ENCODE measurements around the gene PLEKHM2. TPM values are rescaled to one million over a fixed set of nuclear protein-coding genes. Genes with fewer than 3 reads are reported as not detected.

Gene PLEKHM2
- total and polyA plus RNA-seq, 2 experiments from 2014 or later, result 31.8 to 43.1 TPM

DNA sequence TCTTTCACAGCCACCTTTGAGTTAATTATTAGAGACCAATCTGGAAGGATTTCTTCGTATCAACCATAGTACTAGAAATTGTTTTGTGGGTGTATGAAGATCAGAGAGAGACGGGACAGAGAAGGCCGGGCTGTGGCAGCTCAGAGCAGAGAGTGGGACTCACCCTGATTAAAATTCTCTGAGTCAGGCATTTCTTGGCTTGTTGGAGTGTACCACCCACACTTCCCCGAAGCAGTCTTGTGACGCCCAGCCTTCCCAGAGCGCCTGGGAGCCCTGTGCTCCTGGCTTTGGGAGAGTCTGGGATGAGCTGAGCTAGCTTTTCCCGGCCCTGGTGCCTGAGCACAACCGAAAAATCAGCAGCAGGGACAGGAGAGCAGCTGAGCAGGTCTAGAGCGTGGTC, 19.4 kb downstream of the PLEKHM2 start:
- 47% methylated on average over 9 of the region's 9 CpGs for WGBS (ENCODE audit: low lambda C conversion rate, missing lambda C conversion rate)
- DNase-seq (ENCODE audit: low spot score), result peak; percentile 86

DNA sequence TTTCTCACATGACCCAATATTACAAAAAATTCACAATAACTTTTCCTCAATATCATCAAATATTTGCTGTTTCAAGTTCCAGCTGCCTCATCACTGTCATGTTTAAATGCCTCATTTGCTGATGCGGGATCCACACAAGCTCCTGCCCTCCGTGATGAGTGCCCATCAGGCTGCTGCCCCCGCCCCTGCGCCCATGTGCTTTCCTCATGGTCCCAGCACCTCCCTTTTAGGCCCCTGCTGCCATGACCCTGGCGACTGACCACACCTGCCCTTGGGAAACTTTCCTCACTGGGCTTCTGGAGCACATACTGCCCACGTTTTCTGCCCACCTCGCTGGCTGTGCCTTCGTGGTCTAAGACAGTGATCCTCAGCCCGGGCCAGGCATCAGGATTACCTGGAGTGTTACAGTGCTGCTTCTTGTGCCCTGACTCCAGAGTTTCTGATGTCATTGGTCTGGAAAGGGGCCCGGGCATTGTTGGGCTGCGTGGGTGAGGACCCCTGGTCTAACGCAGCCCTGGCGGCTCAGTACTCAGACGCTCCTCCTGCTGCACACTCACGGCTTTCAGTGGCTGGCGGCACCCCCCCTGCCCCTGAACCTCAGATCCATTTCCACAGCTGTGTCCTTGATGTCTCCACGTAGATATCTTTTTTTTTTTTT, 20.5 kb downstream of the PLEKHM2 start:
- H3K79me2 ChIP-seq, result peaks cover 90% of the 10 kb centered on the region
- H3K9me2 ChIP-seq (replicated peaks; ENCODE audit: insufficient read depth), result no peaks in the 10 kb centered on the region
- no peak for DNase-seq (ENCODE audit: low spot score)
- H3K4me3 ChIP-seq, result no peak overlapping the region
- TF ChIP-seq EZH2 (IDR thresholded peaks at IDR 0.05; ENCODE audit: borderline replicate concordance), result no peak
- TF ChIP-seq, protein P1, sequence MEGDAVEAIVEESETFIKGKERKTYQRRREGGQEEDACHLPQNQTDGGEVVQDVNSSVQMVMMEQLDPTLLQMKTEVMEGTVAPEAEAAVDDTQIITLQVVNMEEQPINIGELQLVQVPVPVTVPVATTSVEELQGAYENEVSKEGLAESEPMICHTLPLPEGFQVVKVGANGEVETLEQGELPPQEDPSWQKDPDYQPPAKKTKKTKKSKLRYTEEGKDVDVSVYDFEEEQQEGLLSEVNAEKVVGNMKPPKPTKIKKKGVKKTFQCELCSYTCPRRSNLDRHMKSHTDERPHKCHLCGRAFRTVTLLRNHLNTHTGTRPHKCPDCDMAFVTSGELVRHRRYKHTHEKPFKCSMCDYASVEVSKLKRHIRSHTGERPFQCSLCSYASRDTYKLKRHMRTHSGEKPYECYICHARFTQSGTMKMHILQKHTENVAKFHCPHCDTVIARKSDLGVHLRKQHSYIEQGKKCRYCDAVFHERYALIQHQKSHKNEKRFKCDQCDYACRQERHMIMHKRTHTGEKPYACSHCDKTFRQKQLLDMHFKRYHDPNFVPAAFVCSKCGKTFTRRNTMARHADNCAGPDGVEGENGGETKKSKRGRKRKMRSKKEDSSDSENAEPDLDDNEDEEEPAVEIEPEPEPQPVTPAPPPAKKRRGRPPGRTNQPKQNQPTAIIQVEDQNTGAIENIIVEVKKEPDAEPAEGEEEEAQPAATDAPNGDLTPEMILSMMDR (IDR thresholded peaks at IDR 0.05; ENCODE audit: poor library complexity), result no peak
- TF ChIP-seq EZH2phosphoT487 (IDR thresholded peaks at IDR 0.05; ENCODE audit: low read depth, severe bottlenecking, unreplicated experiment), result no peak
- 95% methylated on average over 17 of the region's 17 CpGs for WGBS (ENCODE audit: low lambda C conversion rate, missing lambda C conversion rate)
- H4K20me1 ChIP-seq (ENCODE audit: insufficient read depth, poor library complexity, severe bottlenecking), result peaks cover 3% of the 10 kb centered on the region
- H3K27me3 ChIP-seq, result no peaks in the 10 kb centered on the region
- H2AFZ ChIP-seq, result no peak overlapping the region
- peaks cover 14% of the 10 kb centered on the region for H3K4me1 ChIP-seq (ENCODE audit: insufficient read depth)
- H3K4me2 ChIP-seq, result no peak overlapping the region
- H3K36me3 ChIP-seq (replicated peaks; ENCODE audit: insufficient read depth, low read depth), result no peaks in the 10 kb centered on the region
- H3K27ac ChIP-seq, result peak overlapping the region; percentile 85
- H3K9me3 ChIP-seq (ENCODE audit: low read depth), result no peaks in the 10 kb centered on the region

More for the DNA sequence above, 19.4 kb downstream of the PLEKHM2 start:
- H3K9me2 ChIP-seq (replicated peaks; ENCODE audit: insufficient read depth), result no peaks in the 10 kb centered on the region
- TF ChIP-seq EZH2 (IDR thresholded peaks at IDR 0.05; ENCODE audit: borderline replicate concordance) (no peak), EZH2phosphoT487 (IDR thresholded peaks at IDR 0.05; ENCODE audit: low read depth, severe bottlenecking, unreplicated experiment) (no peak)
- TF ChIP-seq, protein P1 (IDR thresholded peaks at IDR 0.05; ENCODE audit: poor library complexity), result no peak
- H2AFZ ChIP-seq, result no peak overlapping the region
- H3K4me1 ChIP-seq (ENCODE audit: insufficient read depth), result peaks cover 14% of the 10 kb centered on the region
- peaks cover 90% of the 10 kb centered on the region for H3K79me2 ChIP-seq
- no peaks in the 10 kb centered on the region for H3K36me3 ChIP-seq (replicated peaks; ENCODE audit: insufficient read depth, low read depth)
- H3K9me3 ChIP-seq (ENCODE audit: low read depth), result no peaks in the 10 kb centered on the region
- H3K4me3 ChIP-seq, result no peak overlapping the region
- H3K27me3 ChIP-seq, result no peaks in the 10 kb centered on the region
- peak overlapping the region; percentile 85 for H3K27ac ChIP-seq
- peaks cover 5% of the 10 kb centered on the region for H4K20me1 ChIP-seq (ENCODE audit: insufficient read depth, poor library complexity, severe bottlenecking)
- peak overlapping the region; percentile 60 for H3K4me2 ChIP-seq

DNA sequence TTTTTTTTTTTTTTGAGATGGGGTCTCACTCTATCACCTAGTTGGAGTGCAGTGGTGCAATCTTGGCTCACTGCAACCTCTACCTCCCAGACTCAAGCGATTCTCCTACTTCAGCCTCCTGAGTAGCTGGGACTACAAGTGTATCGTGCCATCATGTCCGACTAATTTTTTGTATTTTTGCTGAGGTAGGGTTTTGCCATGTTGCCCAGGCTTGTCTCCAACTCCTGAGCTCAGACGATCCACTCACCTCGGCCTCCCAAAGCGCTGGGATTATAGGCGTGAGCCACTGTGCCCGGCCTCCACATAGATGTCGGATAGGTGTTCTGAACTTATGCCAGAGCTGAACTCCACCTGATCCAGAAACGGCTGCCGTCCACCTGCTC, 21.1 kb downstream of the PLEKHM2 start:
- no peaks in the 10 kb centered on the region for H3K9me3 ChIP-seq (ENCODE audit: low read depth)
- no peak overlapping the region for H2AFZ ChIP-seq
- TF ChIP-seq EZH2phosphoT487 (IDR thresholded peaks at IDR 0.05; ENCODE audit: low read depth, severe bottlenecking, unreplicated experiment), result no peak
- TF ChIP-seq, protein P1 (IDR thresholded peaks at IDR 0.05; ENCODE audit: poor library complexity), result no peak
- no peak for TF ChIP-seq EZH2 (IDR thresholded peaks at IDR 0.05; ENCODE audit: borderline replicate concordance)
- peaks cover 89% of the 10 kb centered on the region for H3K79me2 ChIP-seq
- H3K27ac ChIP-seq, result no peak overlapping the region
- no peaks in the 10 kb centered on the region for H3K27me3 ChIP-seq
- no peak overlapping the region for H3K4me2 ChIP-seq
- peaks cover 14% of the 10 kb centered on the region for H3K4me1 ChIP-seq (ENCODE audit: insufficient read depth)
- no peaks in the 10 kb centered on the region for H3K9me2 ChIP-seq (replicated peaks; ENCODE audit: insufficient read depth)
- WGBS (ENCODE audit: low lambda C conversion rate, missing lambda C conversion rate), result 95% methylated on average over 11 of the region's 11 CpGs
- H3K36me3 ChIP-seq (replicated peaks; ENCODE audit: insufficient read depth, low read depth), result no peaks in the 10 kb centered on the region
- H3K4me3 ChIP-seq, result no peak overlapping the region
- no peak for DNase-seq (ENCODE audit: low spot score)
- H4K20me1 ChIP-seq (ENCODE audit: insufficient read depth, poor library complexity, severe bottlenecking), result no peaks in the 10 kb centered on the region

Measured in hepatocyte (in vitro differentiated cells).